Neural progenitor cell (in vitro differentiated cells): ENCODE data around the gene ZNF423. TPM values are rescaled to one million over a fixed set of nuclear protein-coding genes. Genes with fewer than 3 reads are reported as not detected.

ENCODE experiments used
- DNase-seq: peaks from one replicate; pipeline ENCODE4 v3.0.0-alpha.2; 2016; ENCODE audit warnings: low spot score
- H2AFZ ChIP-seq: fragments of 200-600 bp; sonication (generic); replicated peaks from 2 replicates; pipeline ENCODE4 v1.6.1; 2016; ENCODE audit warnings: antibody characterized with exemption
- H3F3A ChIP-seq: fragments of 200-600 bp; sonication (generic); 2 replicates; pipeline ENCODE4 v1.6.1; 2016; ENCODE audit warnings: antibody characterized with exemption, low read depth
- H3K27ac ChIP-seq: fragments of 200-600 bp; sonication (generic); 2 replicates; pipeline ENCODE4 v1.5.1; 2016; ENCODE audit warnings: mild to moderate bottlenecking
- H3K27me3 ChIP-seq: fragments of 200-600 bp; sonication (generic); 2 replicates; pipeline ENCODE4 v1.6.1; 2016; ENCODE audit warnings: mild to moderate bottlenecking, moderate library complexity
- H3K36me3 ChIP-seq: fragments of 200-600 bp; sonication (generic); 2 replicates; pipeline ENCODE4 v1.5.1; 2016
- H3K4me1 ChIP-seq: fragments of 200-600 bp; sonication (generic); 2 replicates; pipeline ENCODE4 v1.6.1; 2016; ENCODE audit warnings: mixed run types
- H3K4me2 ChIP-seq: fragments of 200-600 bp; sonication (generic); 2 replicates; pipeline ENCODE4 v1.6.1; 2016
- H3K4me3 ChIP-seq: fragments of 200-600 bp; sonication (generic); 2 replicates; pipeline ENCODE4 v1.5.1; 2016
- H3K79me2 ChIP-seq: fragments of 200-600 bp; sonication (generic); 2 replicates; pipeline ENCODE4 v1.6.1; 2016; ENCODE audit warnings: low read depth
- H3K9ac ChIP-seq: fragments of 200-600 bp; sonication (generic); 2 replicates; pipeline ENCODE4 v1.6.1; 2016
- H3K9me3 ChIP-seq: fragments of 200-600 bp; sonication (generic); 2 replicates; pipeline ENCODE4 v1.5.1; 2016; ENCODE audit warnings: low read depth
- H4K20me1 ChIP-seq: fragments of 200-600 bp; sonication (generic); 2 replicates; pipeline ENCODE4 v1.6.1; 2016; ENCODE audit warnings: low read depth
- H3K27ac Mint-ChIP-seq: 3 replicates; pipeline ENCODE4 v1.8.0; 2021; ENCODE audit warnings: mixed read lengths
- H3K27me3 Mint-ChIP-seq: 2 replicates; pipeline ENCODE4 v1.8.0; 2022; ENCODE audit warnings: low read depth, mild to moderate bottlenecking, inconsistent platforms, moderate library complexity, mixed read lengths; ENCODE audit not compliant: insufficient read depth
- H3K36me3 Mint-ChIP-seq: 3 replicates; pipeline ENCODE4 v1.8.0; 2021; ENCODE audit warnings: mixed read lengths
- H3K4me1 Mint-ChIP-seq: 3 replicates; pipeline ENCODE4 v1.8.0; 2021; ENCODE audit warnings: mixed read lengths
- H3K4me3 Mint-ChIP-seq: 3 replicates; pipeline ENCODE4 v1.8.0; 2021; ENCODE audit warnings: mild to moderate bottlenecking, moderate library complexity, mixed read lengths
- H3K9me3 Mint-ChIP-seq: 3 replicates; pipeline ENCODE4 v1.8.0; 2020; ENCODE audit warnings: mixed read lengths
- CTCF ChIP-seq: fragments of 200-600 bp; sonication (generic); IDR thresholded peaks from 2 replicates; pipeline ENCODE4 v1.5.1; 2017; ENCODE audit warnings: antibody characterized with exemption, mild to moderate bottlenecking
- EZH2 ChIP-seq: fragments of 200-600 bp; sonication (generic); IDR thresholded peaks from 2 replicates; pipeline ENCODE4 v1.6.1; 2017; ENCODE audit warnings: antibody characterized with exemption, mild to moderate bottlenecking, moderate library complexity
- EZH2phosphoT487 ChIP-seq: fragments of 200-600 bp; sonication (generic); IDR thresholded peaks from 2 replicates; pipeline ENCODE4 v1.6.1; 2017; ENCODE audit warnings: antibody characterized with exemption
- total RNA-seq: library from RNA; depleted of rRNA; stranded (reverse); fragments of >200 nt; gene quantifications from 2 replicates; pipeline ENCODE4 v1.2.3, GENCODE V29; 2015; ENCODE audit warnings: low replicate concordance

Gene ZNF423
- total RNA-seq, 1 donor from 2014 or later, result 21.9 TPM

- Histone ChIP-seq H3F3A (no peaks in the 10 kb centered on the region), H3K27ac (no peak overlapping the region), H3K4me2 (no peak overlapping the region), H3K4me3 (no peak overlapping the region), H3K79me2 (no peaks in the 10 kb centered on the region), H3K4me1 (peaks cover 4% of the 10 kb centered on the region), H3K27me3 (peaks cover 25% of the 10 kb centered on the region), H3K9me3 (no peaks in the 10 kb centered on the region), H2AFZ (no peak overlapping the region), H3K36me3 (no peaks in the 10 kb centered on the region), H3K9ac (no peak overlapping the region), H4K20me1 (no peaks in the 10 kb centered on the region)
- Mint-ChIP-seq H3K9me3 (peaks cover 2% of the 10 kb centered on the region), H3K36me3 (no peaks in the 10 kb centered on the region), H3K27ac (no peak overlapping the region), H3K4me3 (peak overlapping the region; percentile 29), H3K27me3 (peaks cover 18% of the 10 kb centered on the region), H3K4me1 (peaks cover 17% of the 10 kb centered on the region)
- no peak for TF ChIP-seq EZH2
- no peak for DNase-seq
Measured at GRCh38 chr16:49469311-49469670, 386.6 kb downstream of the ZNF423 start.

GRCh38 chr16:49468611-49469310, 387.2 kb downstream of the ZNF423 start:
- Mint-ChIP-seq H3K27me3 (peaks cover 18% of the 10 kb centered on the region), H3K4me3 (peak overlapping the region; percentile 29), H3K9me3 (peaks cover 2% of the 10 kb centered on the region), H3K36me3 (no peaks in the 10 kb centered on the region), H3K4me1 (peaks cover 20% of the 10 kb centered on the region), H3K27ac (no peak overlapping the region)
- Histone ChIP-seq H3K27me3 (peaks cover 27% of the 10 kb centered on the region), H3K4me2 (no peak overlapping the region), H3K4me1 (peaks cover 9% of the 10 kb centered on the region), H3K79me2 (no peaks in the 10 kb centered on the region), H3K9ac (no peak overlapping the region), H3K9me3 (no peaks in the 10 kb centered on the region), H3K36me3 (no peaks in the 10 kb centered on the region), H3K27ac (no peak overlapping the region), H2AFZ (no peak overlapping the region), H3F3A (peaks cover 1% of the 10 kb centered on the region), H4K20me1 (peaks cover under 1% of the 10 kb centered on the region), H3K4me3 (no peak overlapping the region)
- TF ChIP-seq CTCF (no peak), EZH2phosphoT487 (no peak), EZH2 (no peak)
- no peak for DNase-seq

- peaks cover 21% of the 10 kb centered on the region for H3K27me3 Mint-ChIP-seq
- Histone ChIP-seq H3K79me2 (no peaks in the 10 kb centered on the region), H3K4me2 (no peak overlapping the region), H3K9ac (no peak overlapping the region), H3K27me3 (peaks cover 27% of the 10 kb centered on the region), H3K4me3 (no peak overlapping the region), H4K20me1 (peaks cover 8% of the 10 kb centered on the region), H2AFZ (no peak overlapping the region), H3K36me3 (no peaks in the 10 kb centered on the region), H3K4me1 (peaks cover 19% of the 10 kb centered on the region), H3F3A (peaks cover 11% of the 10 kb centered on the region), H3K27ac (no peak overlapping the region), H3K9me3 (no peaks in the 10 kb centered on the region)
- TF ChIP-seq CTCF (no peak), EZH2phosphoT487 (no peak), EZH2 (no peak)
- H3K9me3 Mint-ChIP-seq, result peaks cover 2% of the 10 kb centered on the region
- no peak overlapping the region for H3K27ac Mint-ChIP-seq
- H3K4me1 Mint-ChIP-seq, result peaks cover 25% of the 10 kb centered on the region
- no peaks in the 10 kb centered on the region for H3K36me3 Mint-ChIP-seq
- no peak overlapping the region for H3K4me3 Mint-ChIP-seq
- no peak for DNase-seq
Measured at GRCh38 chr16:49467540-49468372, 388.2 kb downstream of the ZNF423 start.

GRCh38 chr16:49466881-49467280, 389.0 kb downstream of the ZNF423 start:
- Histone ChIP-seq H3K4me3 (no peak overlapping the region), H3K9me3 (no peaks in the 10 kb centered on the region), H3K4me1 (peaks cover 23% of the 10 kb centered on the region), H3K4me2 (no peak overlapping the region), H3K36me3 (no peaks in the 10 kb centered on the region), H3F3A (peaks cover 12% of the 10 kb centered on the region), H3K9ac (no peak overlapping the region), H3K27ac (no peak overlapping the region), H2AFZ (no peak overlapping the region), H3K79me2 (no peaks in the 10 kb centered on the region), H4K20me1 (peaks cover 8% of the 10 kb centered on the region), H3K27me3 (peaks cover 27% of the 10 kb centered on the region)
- Mint-ChIP-seq H3K4me3 (no peak overlapping the region), H3K36me3 (no peaks in the 10 kb centered on the region), H3K27me3 (peaks cover 21% of the 10 kb centered on the region), H3K27ac (no peak overlapping the region), H3K9me3 (peaks cover under 1% of the 10 kb centered on the region), H3K4me1 (peaks cover 29% of the 10 kb centered on the region)
- DNase-seq, result no peak
- TF ChIP-seq EZH2phosphoT487, result no peak
- TF ChIP-seq EZH2, result no peak
- TF ChIP-seq CTCF, result no peak
